HFF-Myc (cell line): ENCODE results near the gene VNN1.
"Not testable (repeated sequence)": the region's sequence is repeated elsewhere in the genome, so short reads cannot be mapped to it uniquely, and the experiment has no call there.

ENCODE experiments used
- DNase-seq: peaks from one replicate; pipeline ENCODE4 v3.0.0-alpha.2; 2011; ENCODE audit warnings: low read depth; ENCODE audit errors: extremely low read depth
- H3K4me3 ChIP-seq: replicated peaks from 2 replicates; pipeline ENCODE4 v1.5.1; 2011; ENCODE audit warnings: low read depth, mild to moderate bottlenecking, control low read depth, low read length
- TF ChIP-seq, protein P1 (sequence below): IDR thresholded peaks from 2 replicates; pipeline ENCODE4 v1.5.1; 2012; ENCODE audit warnings: mild to moderate bottlenecking, low read depth, low read length, control low read depth; ENCODE audit errors: missing control alignments

The VNN1 gene

DNA sequence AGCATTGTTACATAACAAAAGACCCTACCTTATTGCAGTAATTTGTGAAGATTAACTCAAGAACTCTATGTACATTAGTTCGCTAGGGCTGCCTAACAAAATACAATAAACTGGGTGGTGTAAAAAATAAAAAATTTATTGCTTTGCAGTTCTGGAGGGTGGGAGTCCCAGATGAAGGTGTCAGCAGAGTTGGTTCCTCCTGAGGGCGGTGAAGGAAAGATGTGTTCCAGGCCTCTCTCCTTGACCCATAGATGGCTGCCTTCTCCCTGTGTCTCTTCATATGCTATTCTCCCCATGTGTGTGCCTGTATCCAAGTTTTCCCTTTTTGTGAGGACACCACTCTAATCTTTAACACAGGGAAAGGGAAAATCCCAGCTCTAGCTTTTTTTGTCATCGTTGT, 305 bp upstream of the VNN1 start:
- no peak overlapping the region for H3K4me3 ChIP-seq
- no peak for DNase-seq
- TF ChIP-seq, protein P1, sequence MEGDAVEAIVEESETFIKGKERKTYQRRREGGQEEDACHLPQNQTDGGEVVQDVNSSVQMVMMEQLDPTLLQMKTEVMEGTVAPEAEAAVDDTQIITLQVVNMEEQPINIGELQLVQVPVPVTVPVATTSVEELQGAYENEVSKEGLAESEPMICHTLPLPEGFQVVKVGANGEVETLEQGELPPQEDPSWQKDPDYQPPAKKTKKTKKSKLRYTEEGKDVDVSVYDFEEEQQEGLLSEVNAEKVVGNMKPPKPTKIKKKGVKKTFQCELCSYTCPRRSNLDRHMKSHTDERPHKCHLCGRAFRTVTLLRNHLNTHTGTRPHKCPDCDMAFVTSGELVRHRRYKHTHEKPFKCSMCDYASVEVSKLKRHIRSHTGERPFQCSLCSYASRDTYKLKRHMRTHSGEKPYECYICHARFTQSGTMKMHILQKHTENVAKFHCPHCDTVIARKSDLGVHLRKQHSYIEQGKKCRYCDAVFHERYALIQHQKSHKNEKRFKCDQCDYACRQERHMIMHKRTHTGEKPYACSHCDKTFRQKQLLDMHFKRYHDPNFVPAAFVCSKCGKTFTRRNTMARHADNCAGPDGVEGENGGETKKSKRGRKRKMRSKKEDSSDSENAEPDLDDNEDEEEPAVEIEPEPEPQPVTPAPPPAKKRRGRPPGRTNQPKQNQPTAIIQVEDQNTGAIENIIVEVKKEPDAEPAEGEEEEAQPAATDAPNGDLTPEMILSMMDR, result no peak

DNA sequence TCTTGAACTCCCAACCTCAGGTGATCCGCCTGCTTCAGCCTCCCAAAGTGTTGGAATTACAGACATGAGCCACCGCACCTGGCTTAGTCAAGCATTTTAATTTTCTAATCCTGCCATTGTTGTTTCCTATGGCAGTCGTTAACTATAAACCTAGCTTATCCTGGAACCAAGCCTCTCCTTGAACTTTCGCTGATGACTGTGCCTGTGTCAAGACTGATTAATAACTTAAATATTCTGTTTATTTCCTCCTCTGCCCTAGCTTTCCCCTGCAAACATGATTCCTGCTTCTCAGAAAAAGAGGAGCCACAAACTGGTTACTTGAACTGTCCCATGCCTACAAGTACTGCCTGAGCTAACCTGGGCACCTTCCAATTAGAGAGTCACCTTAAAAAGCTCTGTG, 1.5 kb downstream of the VNN1 start:
- no peak for DNase-seq
- H3K4me3 ChIP-seq, result no peak overlapping the region
- TF ChIP-seq, protein P1, result no peak

DNA sequence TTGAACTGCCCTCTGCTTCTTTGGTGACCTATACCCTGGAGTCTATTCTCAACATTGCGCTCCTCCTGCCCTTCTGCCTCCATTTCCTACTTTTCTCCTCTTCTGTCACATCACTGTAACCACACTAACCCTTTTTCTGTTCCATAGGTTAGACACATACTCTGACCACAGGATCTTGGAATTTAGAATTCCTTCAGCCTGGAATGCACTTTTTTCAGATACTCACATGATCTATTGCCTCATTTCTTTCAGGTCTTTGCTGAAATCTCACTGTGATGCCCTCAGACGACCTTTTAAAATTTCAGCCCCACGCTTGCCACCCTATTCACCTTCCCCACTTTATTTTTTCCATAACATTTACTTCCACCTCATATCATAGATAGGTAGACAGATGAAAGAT, 5.1 kb downstream of the VNN1 start:
- H3K4me3 ChIP-seq, result no peak overlapping the region
- DNase-seq, result no peak

DNA sequence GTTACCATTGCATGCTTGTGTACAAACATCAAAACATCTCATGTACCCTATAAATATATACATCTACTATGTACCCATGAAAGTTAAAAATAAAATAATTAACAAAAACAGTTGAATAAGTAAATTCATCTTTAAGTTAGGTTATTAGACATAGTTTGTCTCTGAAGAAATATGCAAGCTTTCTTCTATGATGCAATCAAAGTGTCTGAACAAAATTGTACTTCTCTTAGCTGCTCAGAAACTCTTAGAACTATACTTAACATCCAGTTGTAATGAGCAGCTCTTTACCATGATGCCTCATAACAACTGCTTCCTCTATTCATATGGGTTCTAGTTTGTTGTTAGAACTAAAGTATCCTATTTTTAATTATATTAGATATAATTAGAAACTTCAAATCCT, 5.9 kb downstream of the VNN1 start:
- TF ChIP-seq, protein P1, result no peak
- DNase-seq, result no peak
- no peak overlapping the region for H3K4me3 ChIP-seq

More for the DNA sequence above, 5.1 kb downstream of the VNN1 start:
- TF ChIP-seq, protein P1, result no peak

DNA sequence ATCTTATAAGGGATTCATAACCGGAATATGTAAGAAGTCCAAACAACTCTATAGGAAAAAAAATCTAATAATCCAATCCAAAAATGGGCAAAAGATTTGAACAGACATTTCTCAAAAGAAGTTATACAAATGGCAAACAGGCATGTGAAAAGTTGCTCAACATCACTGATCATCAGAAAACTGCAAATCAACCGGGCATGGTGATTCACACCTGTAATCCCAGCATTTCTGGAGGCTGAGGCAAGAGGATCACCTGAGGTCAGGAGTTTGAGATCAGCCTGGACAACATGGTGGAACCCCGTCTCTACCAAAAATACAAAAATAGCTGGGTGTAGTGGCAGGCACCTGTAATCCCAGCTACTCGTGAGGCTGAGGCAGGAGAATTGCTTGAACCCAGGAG, 7.1 kb downstream of the VNN1 start:
- not testable (repeated sequence) for H3K4me3 ChIP-seq, DNase-seq

DNA sequence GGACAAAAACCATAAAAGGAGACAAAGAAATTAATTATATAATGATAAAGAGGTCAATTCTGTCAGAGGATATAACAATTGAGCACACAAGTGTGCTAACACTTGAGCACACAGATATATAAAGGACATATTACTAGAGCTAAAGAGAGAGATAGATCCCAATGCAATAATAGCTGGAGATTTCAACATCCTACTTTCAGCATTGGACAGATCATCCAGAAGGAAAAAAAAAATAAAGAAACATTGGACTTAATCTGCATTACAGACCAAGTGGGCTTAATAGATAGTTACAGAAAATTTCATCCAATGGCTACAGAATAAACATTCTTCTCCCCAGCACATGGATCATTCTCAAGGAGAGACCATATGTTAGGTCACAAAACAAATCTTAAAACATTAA, 9.9 kb downstream of the VNN1 start:
- no peak for DNase-seq
- TF ChIP-seq, protein P1, result no peak

DNA sequence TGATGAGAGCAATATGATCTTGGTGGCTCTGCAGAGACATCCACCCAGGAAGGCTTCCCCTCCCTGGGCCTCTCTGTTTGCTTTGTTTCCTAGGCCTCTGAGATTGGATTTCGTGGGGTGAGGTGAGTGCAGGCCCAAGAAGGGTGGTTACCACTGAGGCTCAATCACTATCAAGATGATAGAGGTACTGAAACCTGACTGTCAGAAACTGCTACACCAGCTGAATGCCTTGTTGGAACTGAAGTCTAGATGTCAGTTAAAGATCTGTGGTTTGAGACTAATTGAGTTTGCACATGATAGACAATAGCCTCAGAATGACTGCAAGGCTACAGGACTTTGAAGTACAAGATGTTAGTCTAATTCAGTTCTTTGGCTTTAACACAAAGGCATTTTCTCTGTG, 15.2 kb downstream of the VNN1 start:
- no peak overlapping the region for H3K4me3 ChIP-seq
- DNase-seq, result no peak
- TF ChIP-seq, protein P1, result no peak

More for the DNA sequence above, 9.9 kb downstream of the VNN1 start:
- no peak overlapping the region for H3K4me3 ChIP-seq
